ENCODE results near the gene NID1. TPM values are rescaled to one million over a fixed set of nuclear protein-coding genes. Genes with fewer than 3 reads are reported as not detected.

NID1 gene
- total RNA-seq, 4 donors from 2014 or later = 27.8 to 91.8 (median 69.4) TPM

DNA sequence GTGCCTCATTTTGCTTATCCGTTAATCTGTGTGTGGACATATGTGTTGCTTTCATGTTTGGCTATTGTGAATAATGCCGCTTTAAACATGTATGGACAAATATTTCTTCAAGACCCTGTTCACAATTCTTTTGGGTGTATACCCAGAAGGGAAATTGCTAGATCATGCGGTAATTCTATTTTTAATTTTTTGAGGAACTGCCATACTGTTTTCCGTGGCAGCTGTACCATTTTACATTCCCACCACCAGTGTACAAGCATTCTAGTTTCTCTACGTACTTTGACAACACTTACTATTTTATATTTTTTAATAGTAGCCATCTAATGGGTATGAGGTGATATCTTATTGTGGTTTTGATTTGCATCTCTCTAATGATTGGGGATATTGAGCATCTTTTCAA lies 7.1 kb upstream of the NID1 start:
- H3K9me3 ChIP-seq = no peaks in the 10 kb centered on the region

DNA sequence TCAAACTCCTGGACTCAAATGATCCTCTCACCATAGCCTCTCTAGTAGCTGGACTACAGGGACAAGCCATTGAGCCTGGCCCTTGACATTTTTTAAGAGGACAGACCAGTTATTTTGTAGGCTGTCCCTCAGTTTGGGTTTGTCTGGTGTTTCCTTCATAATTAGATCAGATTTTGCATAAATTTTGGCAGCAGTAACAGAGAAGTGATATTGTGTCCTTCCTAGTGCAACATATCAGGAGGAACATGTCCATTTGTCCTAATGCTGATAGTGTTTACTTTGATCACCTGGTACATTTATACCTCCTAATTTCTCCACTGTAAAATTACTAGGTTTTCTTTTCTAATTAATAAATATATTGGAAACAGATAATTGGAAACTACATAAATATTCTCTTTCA lies 5.9 kb upstream of the NID1 start:
- Histone ChIP-seq H3K27me3 (no peaks in the 10 kb centered on the region), H3K27ac (no peak overlapping the region), H3K4me3 (replicated peaks in 1 of 3) (no peak overlapping the region), H3K4me1 (no peaks in the 10 kb centered on the region), H3K36me3 (no peaks in the 10 kb centered on the region), H3K9me3 (no peaks in the 10 kb centered on the region)
- DNase-seq = no peak
- intact Hi-C loops (cut with DNase I) = no loop called here
- TF ChIP-seq POLR2A (IDR thresholded peaks at IDR 0.05) = no peak
- TF ChIP-seq, protein P1, sequence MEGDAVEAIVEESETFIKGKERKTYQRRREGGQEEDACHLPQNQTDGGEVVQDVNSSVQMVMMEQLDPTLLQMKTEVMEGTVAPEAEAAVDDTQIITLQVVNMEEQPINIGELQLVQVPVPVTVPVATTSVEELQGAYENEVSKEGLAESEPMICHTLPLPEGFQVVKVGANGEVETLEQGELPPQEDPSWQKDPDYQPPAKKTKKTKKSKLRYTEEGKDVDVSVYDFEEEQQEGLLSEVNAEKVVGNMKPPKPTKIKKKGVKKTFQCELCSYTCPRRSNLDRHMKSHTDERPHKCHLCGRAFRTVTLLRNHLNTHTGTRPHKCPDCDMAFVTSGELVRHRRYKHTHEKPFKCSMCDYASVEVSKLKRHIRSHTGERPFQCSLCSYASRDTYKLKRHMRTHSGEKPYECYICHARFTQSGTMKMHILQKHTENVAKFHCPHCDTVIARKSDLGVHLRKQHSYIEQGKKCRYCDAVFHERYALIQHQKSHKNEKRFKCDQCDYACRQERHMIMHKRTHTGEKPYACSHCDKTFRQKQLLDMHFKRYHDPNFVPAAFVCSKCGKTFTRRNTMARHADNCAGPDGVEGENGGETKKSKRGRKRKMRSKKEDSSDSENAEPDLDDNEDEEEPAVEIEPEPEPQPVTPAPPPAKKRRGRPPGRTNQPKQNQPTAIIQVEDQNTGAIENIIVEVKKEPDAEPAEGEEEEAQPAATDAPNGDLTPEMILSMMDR (IDR thresholded peaks at IDR 0.05) = no peak

More for the DNA sequence above, 7.1 kb upstream of the NID1 start:
- intact Hi-C loops (cut with DNase I) = no loop called here
- DNase-seq = no peak
- no peaks in the 10 kb centered on the region for H3K4me1 ChIP-seq
- no peaks in the 10 kb centered on the region for H3K36me3 ChIP-seq
- no peak overlapping the region for H3K27ac ChIP-seq
- H3K27me3 ChIP-seq = no peaks in the 10 kb centered on the region
- no peak overlapping the region for H3K4me3 ChIP-seq (replicated peaks in 1 of 3)
- WGBS, 2 donors = 92 to 96% methylated on average over 5 of the region's 5 CpGs
- TF ChIP-seq POLR2A (IDR thresholded peaks at IDR 0.05) = no peak
- TF ChIP-seq, protein P1 (IDR thresholded peaks at IDR 0.05) = no peak

DNA sequence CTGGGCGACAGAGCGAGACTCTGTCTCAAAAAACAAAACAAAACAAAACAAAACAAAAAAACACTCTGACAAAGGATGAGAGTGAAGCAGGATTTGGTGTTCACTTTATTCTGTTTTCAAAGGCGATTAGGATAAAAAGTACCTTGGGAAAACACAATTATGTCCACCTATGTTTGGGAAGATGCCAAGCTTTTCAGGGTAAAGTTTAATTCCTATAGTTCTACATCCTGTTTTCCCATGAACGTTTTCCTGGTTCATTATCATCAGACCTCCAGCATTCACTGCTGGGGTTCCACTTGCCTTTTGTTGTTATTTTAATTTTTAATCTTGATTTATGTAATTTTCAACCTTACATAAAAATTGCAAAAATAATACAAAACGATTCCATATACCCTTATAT lies 4.9 kb upstream of the NID1 start:
- Histone ChIP-seq H3K9me3 (no peaks in the 10 kb centered on the region), H3K36me3 (no peaks in the 10 kb centered on the region), H3K4me3 (replicated peaks in 1 of 3) (no peak overlapping the region), H3K27ac (no peak overlapping the region), H3K27me3 (no peaks in the 10 kb centered on the region), H3K4me1 (peaks cover 6% of the 10 kb centered on the region in 2 donors)
- intact Hi-C loops (cut with DNase I) = no loop called here
- TF ChIP-seq, protein P1 (IDR thresholded peaks at IDR 0.05) = no peak
- TF ChIP-seq POLR2A (IDR thresholded peaks at IDR 0.05) = no peak
- 84 to 87% methylated on average over 5 of the region's 5 CpGs for WGBS, 2 donors
- no peak for DNase-seq

DNA sequence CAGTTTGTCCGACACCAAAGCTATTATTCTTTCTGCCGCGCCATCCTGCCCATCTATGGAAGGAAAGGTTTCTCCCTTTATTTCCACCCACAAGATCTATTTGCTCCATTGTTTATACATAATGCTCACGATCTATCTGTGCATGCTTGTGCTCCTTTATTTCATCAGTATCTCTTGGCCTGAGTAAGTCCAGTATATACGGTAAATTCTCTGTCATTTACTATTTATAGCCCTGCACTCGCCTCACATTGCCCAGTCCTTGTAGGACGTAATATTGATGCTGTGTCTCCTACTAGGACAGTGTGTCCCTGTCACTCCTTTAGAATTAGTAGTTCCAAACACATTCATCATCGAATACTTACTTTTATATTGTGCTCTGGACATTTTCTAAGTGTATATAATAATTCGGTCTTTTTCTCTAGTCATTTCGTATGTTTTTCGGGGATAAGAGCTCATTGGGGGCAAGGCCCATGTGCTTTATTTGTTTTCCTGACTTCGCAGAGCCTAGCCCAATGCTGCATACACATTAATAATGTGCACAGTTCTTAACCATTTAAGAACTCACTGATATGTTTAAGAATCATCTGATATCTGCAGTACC lies 3.1 kb upstream of the NID1 start:
- intact Hi-C loops (cut with DNase I) = no loop called here
- no peak for TF ChIP-seq POLR2A (IDR thresholded peaks at IDR 0.05)
- TF ChIP-seq, protein P1 (IDR thresholded peaks at IDR 0.05) = no peak
- 76 to 77% methylated on average over 12 of the region's 12 CpGs for WGBS, 2 donors
- Histone ChIP-seq H3K9me3 (no peaks in the 10 kb centered on the region), H3K27ac (peak overlapping the region in 1 of 3 donors; percentile 11), H3K4me1 (peaks cover 10 to 11% of the 10 kb centered on the region in 2 donors), H3K4me3 (replicated peaks in 1 of 3) (no peak overlapping the region), H3K27me3 (no peaks in the 10 kb centered on the region), H3K36me3 (no peaks in the 10 kb centered on the region)
- no peak for DNase-seq

DNA sequence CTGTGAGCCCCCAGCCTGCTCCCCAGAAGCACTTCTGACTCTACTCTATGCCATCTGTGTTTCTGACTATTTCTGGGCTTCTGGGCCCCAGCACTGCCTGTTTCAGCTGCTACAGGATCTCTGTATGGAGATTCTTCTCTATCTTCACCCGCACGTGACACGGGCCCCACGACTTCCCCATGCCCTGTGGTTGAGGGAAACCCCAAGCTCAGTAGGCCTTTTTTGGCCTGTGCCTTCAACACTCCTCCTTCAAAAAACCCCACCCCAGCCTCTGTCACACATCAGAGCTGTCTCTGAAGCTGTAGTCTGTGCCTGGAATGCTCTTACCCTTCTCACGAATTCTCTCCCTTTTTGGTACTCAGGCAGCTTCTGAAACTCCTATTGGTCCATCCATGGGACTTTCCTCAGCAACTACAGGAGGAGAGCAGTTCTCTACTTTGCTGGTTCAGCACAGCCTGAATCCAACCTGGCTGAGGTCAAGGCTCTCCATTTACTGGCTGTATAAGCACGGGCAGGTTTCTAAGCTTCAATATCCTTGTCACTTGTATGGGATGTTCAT lies 2.0 kb upstream of the NID1 start:
- Histone ChIP-seq H3K4me3 (replicated peaks in 1 of 3) (no peak overlapping the region), H3K36me3 (no peaks in the 10 kb centered on the region), H3K27ac (peak overlapping the region in 2 of 3 donors; percentile 11 to 94), H3K27me3 (no peaks in the 10 kb centered on the region), H3K4me1 (peaks cover 10 to 11% of the 10 kb centered on the region in 2 donors), H3K9me3 (no peaks in the 10 kb centered on the region)
- intact Hi-C loops (cut with DNase I) = no loop called here
- peak in 1 of 2 donors; percentile 6 for DNase-seq
- WGBS, 2 donors = 90% methylated on average over 6 of the region's 6 CpGs
- no peak for TF ChIP-seq POLR2A (IDR thresholded peaks at IDR 0.05)
- TF ChIP-seq, protein P1 (IDR thresholded peaks at IDR 0.05) = no peak

Data from thyroid gland (tissue), 4 donors.